ENCODE measurements around the gene DSCAML1. TPM values are rescaled to one million over a fixed set of nuclear protein-coding genes. Genes with fewer than 3 reads are reported as not detected.

The DSCAML1 gene
- total and polyA plus RNA-seq, 10 of the 15 experiments (the other 5 are each of a cell fraction or from before 2014, with no cell fraction given) = 0.03 to 0.18 (median 0.06) TPM; not detected in 1

- no peak for TF ChIP-seq ZNF687 (IDR thresholded peaks at IDR 0.05)
These were observed 9.8 kb upstream of the DSCAML1 start (continued) for GRCh38 chr11:117806846-117807245.

DNA sequence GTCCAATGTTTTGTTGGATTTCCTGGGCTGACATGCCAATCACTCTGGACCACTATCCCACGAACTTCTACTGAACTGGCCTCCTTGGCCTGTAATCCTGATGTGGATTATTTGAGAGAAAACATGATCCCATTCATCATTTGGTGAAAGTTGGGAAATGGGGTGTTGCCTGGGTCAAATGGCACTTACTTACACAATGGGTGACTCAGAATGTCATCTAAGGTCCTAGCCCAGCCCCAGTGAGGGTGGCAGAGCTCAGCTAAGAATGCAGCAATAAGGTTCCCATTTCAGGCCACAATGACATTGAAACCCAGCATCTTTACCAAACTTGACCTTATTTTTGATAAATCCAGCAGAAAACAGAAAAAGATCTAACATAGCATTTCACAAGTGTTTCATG, 8.0 kb upstream of the DSCAML1 start:
- no peak for TF ChIP-seq SMC3 (IDR thresholded peaks at IDR 0.05; ENCODE audit: borderline replicate concordance, low read length)
- no peak for TF ChIP-seq CEBPB (IDR thresholded peaks at IDR 0.05; ENCODE audit: borderline replicate concordance in 1 of 2, low read depth in 2 of 2, low read length in 2 of 2)
- TF ChIP-seq ESRRA (IDR thresholded peaks at IDR 0.05; ENCODE audit: low read length) = no peak
- no peak for TF ChIP-seq MTA2 (IDR thresholded peaks at IDR 0.05; ENCODE audit: low read depth)
- no peak for TF ChIP-seq SREBF2 (IDR thresholded peaks at IDR 0.05; ENCODE audit: low read length)
- TF ChIP-seq SUZ12 (IDR thresholded peaks at IDR 0.05; ENCODE audit: unreplicated experiment) = no peak
- no peak for TF ChIP-seq CHD2 (IDR thresholded peaks at IDR 0.05; ENCODE audit: borderline replicate concordance, low read depth, low read length)
- no peak overlapping the region for H2AFZ ChIP-seq (ENCODE audit: control insufficient read depth, low read depth, low read length)
- H3K4me3 ChIP-seq = no peak overlapping the region
- WGBS (ENCODE audit: insufficient coverage, insufficient replicate concordance, low lambda C conversion rate, missing lambda C conversion rate) = 0% methylated on average over 1 of the region's 1 CpG
- no peaks in the 10 kb centered on the region for H3K27me3 ChIP-seq (replicated peaks in 1 of 2; ENCODE audit: control insufficient read depth in 2 of 2, insufficient read depth in 2 of 2, low read length in 1 of 2)
- no peak for FAIRE-seq
- CTCF ChIA-PET = interaction anchor here (0.9 to 8.8 kb wide), 8 partner anchors 11 to 379 kb away, joined by 3 to 146 read pairs (median 56); partner anchors contain the start of gene FXYD2
- H3K27ac ChIP-seq (ENCODE audit: control insufficient read depth, insufficient read depth) = no peak overlapping the region
- intact Hi-C loops (cut with micrococcal nuclease; ENCODE audit: unreplicated experiment) (loop anchor here (5.0 kb wide), 1 partner anchor 378 kb away; no protein-coding TSS in a partner anchor), in situ Hi-C loops (cut with MboI) (no loop called here)
- H3K4me1 ChIP-seq (ENCODE audit: control insufficient read depth, insufficient read depth, low read length) = peaks cover 17% of the 10 kb centered on the region
- no peak overlapping the region for H3K4me2 ChIP-seq (ENCODE audit: control insufficient read depth, insufficient read depth)
- ATAC-seq = no peak
- SMC1A ChIA-PET (ENCODE audit: uncharacterized antibody, unreplicated experiment) = interaction anchor here (0.7 to 12.1 kb wide), 6 partner anchors 13 to 249 kb away, joined by 3 to 318 read pairs (median 4); no protein-coding TSS in a partner anchor
- BruUV-seq (replicated peaks) = no TSS peak
- POLR2A ChIA-PET = interaction anchor here (2.2 kb wide), 1 partner anchor 12 kb away, joined by 6 read pairs; no protein-coding TSS in a partner anchor
- RAD21 ChIA-PET (ENCODE audit: unreplicated experiment) = interaction anchor here (1.0 to 6.4 kb wide), 5 partner anchors 13 to 380 kb away, joined by 3 to 273 read pairs (median 11); no protein-coding TSS in a partner anchor
- no peaks in the 10 kb centered on the region for H3K36me3 ChIP-seq (ENCODE audit: control insufficient read depth in 2 of 2, insufficient read depth in 2 of 2, low read length in 1 of 2)
- no peak overlapping the region for H3K9ac ChIP-seq (ENCODE audit: control insufficient read depth, insufficient read depth, low read length)
- H3K9me3 ChIP-seq (replicated peaks; ENCODE audit: control insufficient read depth, insufficient read depth, low read length) = no peaks in the 10 kb centered on the region
- no peaks in the 10 kb centered on the region for H3K79me2 ChIP-seq (ENCODE audit: control insufficient read depth, insufficient read depth, low read length)
- DNase-seq (ENCODE audit: low read depth, low spot score) = no peak
- no peaks in the 10 kb centered on the region for H4K20me1 ChIP-seq (ENCODE audit: control insufficient read depth, insufficient read depth)

Data from GM12878 (cell line).